ENCODE data around the gene CES2. TPM values are rescaled to one million over a fixed set of nuclear protein-coding genes. Genes with fewer than 3 reads are reported as not detected.

Gene CES2
- total and polyA plus RNA-seq, 8 donors = 16.9 to 893 (median 37.8) TPM

DNA sequence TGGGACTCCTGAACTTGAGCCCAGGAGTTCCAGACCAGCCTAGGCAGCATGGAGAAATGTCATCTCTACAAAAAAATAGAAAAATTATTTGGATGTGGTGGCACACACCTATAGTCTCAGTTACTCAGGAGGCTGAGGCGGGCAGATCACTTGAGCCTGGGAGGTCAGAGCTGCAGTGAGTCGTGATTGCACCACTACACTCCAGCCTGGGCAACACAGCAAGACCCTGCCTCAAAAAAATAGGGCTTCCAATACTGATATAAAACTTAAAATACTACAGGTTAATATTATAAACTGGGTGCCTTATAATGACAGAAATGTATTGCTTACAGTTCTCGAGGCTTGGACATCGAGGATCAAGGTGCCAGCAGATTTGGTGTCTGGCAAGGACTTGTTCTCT lies 10.6 kb downstream of the CES2 start:
- H3K4me1 ChIP-seq = peaks cover 8 to 22% (median 18%) of the 10 kb centered on the region in 4 donors
- 75 to 86% (median 84%) methylated on average over 4 of the region's 4 CpGs for WGBS, 5 donors
- peaks cover 26 to 38% (median 32%) of the 10 kb centered on the region in 4 donors for H3K36me3 ChIP-seq
- TF ChIP-seq POLR2AphosphoS5 (IDR thresholded peaks at IDR 0.05) = no peak
- TF ChIP-seq CTCF (IDR thresholded peaks at IDR 0.05) = no peak
- no peak for TF ChIP-seq EP300 (IDR thresholded peaks at IDR 0.05)
- no peak for TF ChIP-seq POLR2A (IDR thresholded peaks at IDR 0.05)
- no peak for DNase-seq
- intact Hi-C loops (cut with DNase I; ENCODE audit: low total_unique reads) = no loop called here
- no peak overlapping the region for H3K27ac ChIP-seq
- no peak overlapping the region for H3K4me3 ChIP-seq
- peaks cover 0 to 24% (median 12%) of the 10 kb centered on the region in 3 donors for H3K27me3 ChIP-seq
- H3K9me3 ChIP-seq = no peaks in the 10 kb centered on the region

DNA sequence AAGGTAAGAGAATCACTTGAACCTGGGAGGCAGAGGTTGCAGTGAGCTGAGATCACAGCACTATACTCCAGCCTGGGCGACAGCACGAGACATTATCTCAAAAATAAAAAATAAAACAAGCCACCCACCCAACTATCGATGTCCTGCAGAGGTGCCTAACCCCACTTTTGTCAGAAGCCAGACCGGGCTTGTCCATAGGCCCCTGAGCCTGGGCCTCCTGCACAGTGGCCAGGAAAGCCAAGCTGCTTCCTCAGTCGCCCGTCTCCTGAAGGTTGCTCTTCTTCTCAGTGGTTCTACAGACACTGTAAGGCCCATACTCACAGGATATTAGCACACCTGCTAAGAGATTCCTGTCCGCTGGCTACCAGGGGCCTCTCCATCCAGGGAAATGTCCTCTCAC lies 11.2 kb downstream of the CES2 start:
- Histone ChIP-seq H3K27me3 (peaks cover 0 to 28% (median 12%) of the 10 kb centered on the region in 3 donors), H3K27ac (no peak overlapping the region), H3K9me3 (no peaks in the 10 kb centered on the region), H3K4me1 (peaks cover 8 to 22% (median 18%) of the 10 kb centered on the region in 4 donors), H3K36me3 (peaks cover 20 to 32% (median 26%) of the 10 kb centered on the region in 4 donors), H3K4me3 (no peak overlapping the region)
- intact Hi-C loops (cut with DNase I; ENCODE audit: low total_unique reads) = no loop called here
- 68 to 82% (median 76%) methylated on average over 7 of the region's 7 CpGs for WGBS, 5 donors
- TF ChIP-seq EP300 (IDR thresholded peaks at IDR 0.05) = no peak
- TF ChIP-seq POLR2A (IDR thresholded peaks at IDR 0.05) = no peak
- no peak for TF ChIP-seq POLR2AphosphoS5 (IDR thresholded peaks at IDR 0.05)
- no peak for TF ChIP-seq CTCF (IDR thresholded peaks at IDR 0.05)
- DNase-seq = no peak

DNA sequence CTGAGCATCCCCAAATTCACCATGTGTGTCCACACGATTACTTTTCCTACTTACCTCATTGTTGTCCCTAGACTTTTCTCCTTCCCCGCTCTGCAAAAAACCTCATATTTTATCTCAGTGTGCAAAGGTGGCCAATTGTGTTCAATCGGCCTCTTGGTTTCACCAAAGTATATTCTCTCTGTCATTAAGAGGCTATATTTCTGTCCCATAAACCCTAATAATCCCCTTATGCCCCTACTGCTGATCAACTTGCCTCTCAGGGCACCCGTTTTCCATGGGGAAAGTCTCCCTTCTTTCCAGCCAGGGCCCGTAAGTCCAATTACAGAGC lies 11.6 kb downstream of the CES2 start:
- no peak for DNase-seq
- H3K36me3 ChIP-seq = peaks cover 16 to 28% (median 22%) of the 10 kb centered on the region in 4 donors
- no peak overlapping the region for H3K27ac ChIP-seq
- intact Hi-C loops (cut with DNase I; ENCODE audit: low total_unique reads) = no loop called here
- H3K9me3 ChIP-seq = no peaks in the 10 kb centered on the region
- H3K27me3 ChIP-seq = peaks cover 0 to 28% (median 12%) of the 10 kb centered on the region in 3 donors
- peaks cover 8 to 22% (median 18%) of the 10 kb centered on the region in 4 donors for H3K4me1 ChIP-seq
- no peak for TF ChIP-seq POLR2A (IDR thresholded peaks at IDR 0.05)
- no peak for TF ChIP-seq EP300 (IDR thresholded peaks at IDR 0.05)
- TF ChIP-seq POLR2AphosphoS5 (IDR thresholded peaks at IDR 0.05) = no peak
- no peak for TF ChIP-seq CTCF (IDR thresholded peaks at IDR 0.05)
- H3K4me3 ChIP-seq = no peak overlapping the region
- 21 to 30% (median 26%) methylated on average over 5 of the region's 5 CpGs for WGBS, 5 donors

DNA sequence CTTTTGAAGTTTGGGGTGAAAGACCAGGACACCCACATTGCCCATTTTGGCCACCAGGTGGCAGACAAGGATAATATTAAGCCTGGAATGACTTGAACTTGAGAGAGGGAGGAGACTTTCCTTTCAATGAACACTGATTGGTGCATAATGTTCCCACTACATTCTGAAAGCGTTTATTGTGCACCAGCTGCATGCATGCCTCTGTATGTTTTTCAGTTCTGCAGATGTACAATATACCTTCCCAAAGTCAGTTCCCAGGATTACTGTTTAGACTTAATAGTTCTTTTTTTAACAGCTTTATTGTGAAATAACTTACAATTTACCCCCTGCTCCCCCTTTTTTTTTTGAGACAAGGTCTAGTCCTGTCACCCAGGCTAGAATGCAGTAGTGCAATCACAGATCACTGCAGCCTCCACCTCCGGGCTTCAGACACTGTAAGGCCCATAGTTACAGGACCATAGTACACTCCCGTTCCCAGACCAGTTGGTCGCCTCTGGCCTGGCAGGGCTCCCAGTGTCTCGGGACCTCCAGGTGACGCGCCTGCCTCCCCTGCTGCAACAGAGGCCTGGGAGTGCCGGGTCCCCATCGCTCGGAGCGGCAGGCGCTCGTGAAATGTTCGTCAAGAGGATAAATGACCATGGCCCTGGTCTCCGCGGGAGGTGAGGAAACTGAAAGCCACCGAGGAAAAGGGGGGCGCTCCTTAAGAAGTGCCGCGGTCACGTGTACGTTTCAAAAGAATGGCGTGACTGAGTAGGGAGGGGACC lies 12.2 kb downstream of the CES2 start:
- Histone ChIP-seq H3K4me3 (peak overlapping the region; percentile 49 to 68 (median 62)), H3K27ac (peak overlapping the region in 1 of 5 donors; percentile 56), H3K9me3 (no peaks in the 10 kb centered on the region), H3K36me3 (peaks cover 11 to 22% (median 16%) of the 10 kb centered on the region in 4 donors), H3K4me1 (peaks cover 8 to 22% (median 18%) of the 10 kb centered on the region in 4 donors), H3K27me3 (peaks cover 0 to 28% (median 12%) of the 10 kb centered on the region in 3 donors)
- TF ChIP-seq POLR2AphosphoS5 (IDR thresholded peaks at IDR 0.05) (peak in 1 of 3 donors; percentile 71), EP300 (IDR thresholded peaks at IDR 0.05) (no peak), POLR2A (IDR thresholded peaks at IDR 0.05) (no peak), CTCF (IDR thresholded peaks at IDR 0.05) (peak in 5 of 7 experiments; percentile 81 to 95 (median 92))
- DNase-seq = peak; percentile 89 to 93
- 0 to 1% (median 0%) methylated on average over 20 to 23 of the region's 23 CpGs for WGBS, 5 donors
- intact Hi-C loops (cut with DNase I; ENCODE audit: low total_unique reads) = no loop called here

Measured in stomach (tissue), 9 donors.